Activated CD8-positive, alpha-beta memory T cell treated with anti-CD3 and anti-CD28 coated beads, Interleukin-2, amount 50 U/mL, for 1 hour (primary cell): ENCODE data around the gene RAE1.
"Not testable (repeated sequence)": the region's sequence is repeated elsewhere in the genome, so short reads cannot be mapped to it uniquely, and the experiment has no call there.

Source experiments
- DNase-seq: peaks from one replicate; pipeline ENCODE4 v3.0.0-alpha.2; 2020; ENCODE audit errors: extremely low read depth

Gene RAE1

GRCh38 chr20:57414867-57415592, 64.0 kb downstream of the RAE1 start:
- no peak for DNase-seq

- DNase-seq: no peak
Measured at GRCh38 chr20:57415771-57416170, 64.7 kb downstream of the RAE1 start.

- DNase-seq: no peak
Measured at GRCh38 chr20:57416296-57417022, 65.4 kb downstream of the RAE1 start.

- no peak for DNase-seq
Measured at GRCh38 chr20:57417051-57417689, 66.1 kb downstream of the RAE1 start.

- DNase-seq: no peak
Measured at GRCh38 chr20:57417830-57418780, 67.0 kb downstream of the RAE1 start.

- DNase-seq: not testable (repeated sequence)
Measured at GRCh38 chr20:57419479-57419878, 68.4 kb downstream of the RAE1 start.

- no peak for DNase-seq
Measured at GRCh38 chr20:57420571-57421252, 69.7 kb downstream of the RAE1 start.

GRCh38 chr20:57421253-57422220, 70.5 kb downstream of the RAE1 start:
- no peak for DNase-seq

- DNase-seq: no peak
Measured at GRCh38 chr20:57422254-57422653, 71.2 kb downstream of the RAE1 start.

GRCh38 chr20:57425150-57426013, 74.3 kb downstream of the RAE1 start:
- DNase-seq: no peak

- DNase-seq: no peak
Measured at GRCh38 chr20:57426271-57426689, 75.2 kb downstream of the RAE1 start.

- DNase-seq: no peak
Measured at GRCh38 chr20:57426831-57427230, 75.8 kb downstream of the RAE1 start.

- no peak for DNase-seq
Measured at GRCh38 chr20:57428324-57429158, 77.5 kb downstream of the RAE1 start.
